Measurements from ENCODE around the gene TCF4.
"Not testable (repeated sequence)": the region's sequence is repeated elsewhere in the genome, so short reads cannot be mapped to it uniquely, and the experiment has no call there.

The TCF4 gene

DNA sequence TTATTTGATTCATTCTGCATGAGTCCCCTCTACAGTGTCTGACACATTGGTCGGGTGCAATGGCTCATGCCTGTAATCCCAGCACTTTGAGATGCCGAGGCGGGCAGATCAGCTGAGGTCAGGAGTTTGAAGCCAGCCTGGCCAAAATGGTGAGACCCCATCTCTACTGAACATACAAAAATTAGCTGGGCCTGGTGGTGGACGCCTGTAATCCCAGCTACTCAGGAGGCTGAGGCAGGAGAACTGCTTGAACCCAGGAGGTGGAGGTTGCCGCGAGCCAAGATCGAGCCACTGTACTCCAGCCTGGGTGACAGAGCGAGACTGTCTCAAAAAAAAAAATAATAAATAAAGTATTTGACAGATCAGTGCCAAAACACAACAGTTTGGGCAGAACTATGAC, 118.9 kb downstream of the TCF4 start:
- DNase-seq: not testable (repeated sequence)

GRCh38 chr18:55466789-55467188, 121.2 kb downstream of the TCF4 start:
- no peak for DNase-seq

- no peak for DNase-seq
These were observed 122.7 kb downstream of the TCF4 start for GRCh38 chr18:55465313-55465712.

DNA sequence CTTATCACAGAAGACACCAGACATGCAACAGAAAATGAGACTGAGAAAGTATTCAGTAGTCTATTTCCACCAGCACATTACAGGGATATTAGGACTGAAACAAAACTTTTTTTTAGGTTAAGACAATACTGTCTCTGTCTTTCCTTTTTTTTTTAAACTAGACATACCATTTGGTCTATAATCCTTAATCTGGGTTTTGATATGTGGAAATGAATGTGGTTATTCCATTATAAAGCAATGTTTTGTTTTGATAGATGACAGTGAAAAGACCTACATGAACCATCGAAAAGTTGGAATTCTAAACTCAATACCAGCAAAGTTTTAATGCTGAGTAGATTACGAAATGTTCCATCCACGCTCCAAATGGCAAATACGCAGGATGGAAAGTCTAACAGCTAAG, 123.4 kb downstream of the TCF4 start:
- no peak for DNase-seq

DNA sequence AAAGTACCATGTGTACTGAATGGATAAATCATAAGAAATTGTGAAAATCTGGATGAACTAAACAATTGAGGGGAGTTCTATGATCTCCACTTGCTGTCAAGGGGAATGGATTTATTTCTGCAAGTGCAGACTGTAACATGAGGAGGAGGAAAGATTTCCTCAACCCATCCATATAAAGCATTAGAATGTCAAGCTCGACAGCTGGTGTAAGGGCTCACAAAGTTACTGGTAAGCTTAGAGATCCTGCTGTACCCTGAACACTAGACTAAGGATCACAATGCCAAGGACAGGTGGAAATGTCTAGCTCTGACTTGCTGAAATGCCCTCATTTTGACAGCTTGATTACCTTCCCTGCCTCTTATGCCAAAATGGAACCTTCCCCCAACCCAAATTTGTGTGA, 125.3 kb downstream of the TCF4 start:
- no peak for DNase-seq

DNA sequence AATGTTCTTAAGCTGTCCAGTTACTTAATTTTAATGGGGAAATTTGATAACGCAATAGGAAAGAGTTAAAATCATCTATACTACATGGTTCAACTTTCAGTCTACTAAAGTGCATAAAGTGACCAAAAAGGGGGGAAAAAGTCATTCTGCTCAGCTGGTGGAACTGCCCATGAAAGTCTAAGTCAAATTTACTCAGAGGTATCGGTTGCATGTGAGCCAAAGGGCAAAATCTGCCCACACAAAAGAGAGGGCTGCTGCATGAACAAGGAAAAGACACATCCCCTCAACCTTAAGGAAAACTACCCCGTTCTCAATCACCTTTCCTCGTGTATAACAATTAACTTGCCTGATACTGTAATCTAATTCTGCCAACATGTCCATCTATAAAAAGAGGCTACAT, 126.1 kb downstream of the TCF4 start:
- DNase-seq: no peak

GRCh38 chr18:55458456-55459203, 129.4 kb downstream of the TCF4 start:
- DNase-seq: no peak

- no peak for DNase-seq
These were observed 131.0 kb downstream of the TCF4 start for GRCh38 chr18:55457028-55457427.

DNA sequence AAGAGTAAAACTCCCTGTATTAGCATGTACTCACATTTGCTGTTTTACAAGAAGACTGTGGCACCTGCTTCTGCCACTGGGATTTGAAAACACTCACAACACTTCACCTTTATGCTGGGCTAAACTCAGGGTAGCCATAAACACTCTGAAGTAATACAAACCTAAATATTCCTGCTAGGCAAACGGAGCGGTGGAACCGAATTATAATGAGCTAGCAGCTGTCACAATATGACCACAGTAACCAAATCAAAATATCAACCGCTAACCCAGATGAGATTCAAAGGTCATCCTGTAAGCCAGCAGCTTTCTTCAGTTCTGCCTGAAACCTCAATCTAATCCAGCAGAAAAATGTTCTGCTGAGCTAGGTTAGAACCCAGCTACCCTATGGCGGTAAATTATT, 132.1 kb downstream of the TCF4 start:
- no peak for DNase-seq

DNA sequence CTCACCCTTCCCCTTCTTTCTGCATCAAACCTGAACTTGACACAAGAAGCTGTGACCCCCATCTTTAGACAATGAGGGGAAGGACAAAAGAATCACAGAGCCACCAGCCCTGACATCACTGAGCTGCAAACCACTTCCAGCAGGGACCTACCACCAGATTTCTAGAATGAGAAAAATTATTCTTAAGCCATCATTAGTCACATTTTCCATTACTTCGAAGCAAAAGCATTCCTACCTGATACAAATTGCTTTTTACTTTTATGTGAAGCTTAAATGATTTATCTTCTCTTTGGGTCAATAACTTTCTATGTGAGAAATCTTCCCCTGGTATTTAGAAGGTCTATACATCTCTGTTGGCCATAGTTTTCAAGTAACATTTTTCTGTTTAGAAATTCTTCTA, 134.8 kb downstream of the TCF4 start:
- DNase-seq: no peak

DNA sequence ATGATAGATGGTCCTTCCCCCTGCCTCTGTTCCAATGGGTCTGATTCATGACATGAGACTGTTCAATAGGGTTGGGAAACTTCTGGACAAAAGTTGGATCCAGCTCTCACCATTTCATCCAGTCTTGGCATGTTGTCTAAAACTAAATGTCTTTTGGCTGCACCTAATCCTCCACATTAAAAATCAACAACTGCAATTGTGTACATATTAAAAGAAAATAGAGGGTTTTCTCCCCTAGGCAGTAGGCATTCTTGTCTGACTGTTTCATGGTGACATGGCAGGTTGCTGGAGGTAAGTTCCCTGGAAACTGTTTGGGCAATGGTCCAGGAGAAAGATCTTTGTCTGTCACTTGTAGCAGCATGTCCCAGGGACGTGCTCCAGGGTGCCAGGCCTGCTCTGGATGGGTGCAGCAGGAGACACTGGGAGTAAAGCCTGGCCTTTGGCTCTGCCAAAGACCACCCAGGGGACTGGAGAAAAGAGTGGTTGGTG, 135.8 kb downstream of the TCF4 start:
- no peak for DNase-seq

GRCh38 chr18:55449412-55450140, 138.4 kb downstream of the TCF4 start:
- DNase-seq: no peak

- DNase-seq: no peak
These were observed 139.6 kb downstream of the TCF4 start for GRCh38 chr18:55448420-55448819.

- DNase-seq: no peak
These were observed 140.3 kb downstream of the TCF4 start for GRCh38 chr18:55447672-55448018.

- DNase-seq: no peak
These were observed 140.9 kb downstream of the TCF4 start for GRCh38 chr18:55446996-55447671.

- DNase-seq: no peak
These were observed 143.5 kb downstream of the TCF4 start for GRCh38 chr18:55444536-55444935.

GRCh38 chr18:55443776-55444175, 144.2 kb downstream of the TCF4 start:
- no peak for DNase-seq

DNA sequence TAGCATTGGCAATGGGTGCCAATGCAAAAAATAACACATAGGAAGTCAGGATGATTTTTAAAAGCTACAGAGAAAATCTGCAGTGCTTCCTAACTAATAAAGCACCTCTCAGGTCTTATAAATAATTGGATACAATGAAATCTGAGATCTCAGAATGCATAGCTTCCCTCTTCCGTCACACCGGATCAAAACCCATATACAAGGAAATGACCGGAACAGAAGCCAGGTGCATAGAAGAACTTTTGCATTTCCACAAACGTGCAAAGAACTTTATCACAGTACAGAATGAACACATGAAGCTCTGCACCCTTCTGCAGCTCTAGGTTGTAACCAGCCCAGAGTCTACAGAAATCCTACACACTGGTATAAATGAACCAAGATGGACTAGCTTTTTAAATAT, 145.4 kb downstream of the TCF4 start:
- DNase-seq: no peak

GRCh38 chr18:55440988-55441387, 147.0 kb downstream of the TCF4 start:
- no peak for DNase-seq

- no peak for DNase-seq
These were observed 148.9 kb downstream of the TCF4 start for GRCh38 chr18:55439056-55439455.

- no peak for DNase-seq
These were observed 152.4 kb downstream of the TCF4 start for GRCh38 chr18:55435592-55435991.

GRCh38 chr18:55433648-55434047, 154.3 kb downstream of the TCF4 start:
- no peak for DNase-seq

- no peak for DNase-seq
These were observed 154.9 kb downstream of the TCF4 start for GRCh38 chr18:55433140-55433539.
